Measurements from ENCODE around the gene PCDHGB5. TPM values are rescaled to one million over a fixed set of nuclear protein-coding genes. Genes with fewer than 3 reads are reported as not detected.
A peak's percentile ranks its signal among the peaks of the same experiment; 100 is the strongest.
"Not testable (repeated sequence)": the region's sequence is repeated elsewhere in the genome, so short reads cannot be mapped to it uniquely, and the experiment has no call there.

PCDHGB5 gene
- polyA plus RNA-seq, 1 of the 3 experiments (the other 2 are of a cell fraction), result 0.15 TPM

GRCh38 chr5:141375444-141376155 is 22.1 kb upstream of the PCDHGB5 start:
- H3K79me2 ChIP-seq (ENCODE audit: insufficient read depth); POLR2A ChIA-PET; H3K4me1 ChIP-seq (ENCODE audit: control insufficient read depth in 1 of 2, insufficient read depth in 2 of 2, low read depth in 1 of 2, low read length in 1 of 2); H3K9me3 ChIP-seq; H3K27me3 ChIP-seq (ENCODE audit: insufficient read depth); H3K4me3 ChIP-seq (ENCODE audit: low read depth in 2 of 2, low read length in 1 of 2); H4K20me1 ChIP-seq (ENCODE audit: insufficient read depth); H3K27ac ChIP-seq (ENCODE audit: low read depth in 2 of 2, low read length in 1 of 2); H2AFZ ChIP-seq (ENCODE audit: low read depth); H3K9ac ChIP-seq; DNase-seq; H3K9me2 ChIP-seq; H3K4me2 ChIP-seq; H3F3A ChIP-seq (replicated peaks; ENCODE audit: insufficient read depth): not testable (repeated sequence)
- peaks cover 0 to 14% of the 10 kb centered on the region in 2 experiments for H3K36me3 ChIP-seq (replicated peaks in 1 of 2; ENCODE audit: control insufficient read depth in 1 of 2, insufficient read depth in 2 of 2, low read length in 1 of 2)
- TF ChIP-seq CTCF (IDR thresholded peaks at IDR 0.05), result 0 out of 2 replicates have a peak, but pooled peaks have one; percentile 7
- CTCF ChIA-PET, result interaction anchor here (1.5 to 1.8 kb wide), 3 partner anchors 152 to 192 kb away, joined by 3 to 8 read pairs (median 6); partner anchors contain the start of gene PCDHB14
- WGBS (ENCODE audit: low lambda C conversion rate), result 72% methylated on average over 9 of the region's 48 CpGs

- H2AFZ ChIP-seq (ENCODE audit: low read depth), result peak within 1 kb of the TSS; percentile 76
- POLR2A ChIA-PET, result interaction anchor here (1.2 to 1.5 kb wide), 3 partner anchors 62 to 178 kb away, joined by 3 to 6 read pairs (median 4); partner anchors contain the start of gene TAF7
- peak; percentile 70 for DNase-seq
- CTCF ChIA-PET, result interaction anchor here (1.0 to 2.2 kb wide), 14 partner anchors 11 to 261 kb away, joined by 3 to 16 read pairs (median 4); partner anchors contain the start of genes PCDHB14 and PCDHB4
- peak within 1 kb of the TSS; percentile 55 to 83 for H3K27ac ChIP-seq (ENCODE audit: low read depth in 2 of 2, low read length in 1 of 2)
- no peaks in the 10 kb centered on the region for H3K27me3 ChIP-seq (ENCODE audit: insufficient read depth)
- peak within 1 kb of the TSS; percentile 58 for H3K4me2 ChIP-seq
- peak within 1 kb of the TSS; percentile 53 to 62 for H3K4me3 ChIP-seq (ENCODE audit: low read depth in 2 of 2, low read length in 1 of 2)
- H3K9me3 ChIP-seq, result no peaks in the 10 kb centered on the region
- TF ChIP-seq YY1 (IDR thresholded peaks at IDR 0.05; ENCODE audit: low read depth) (peak; percentile 63; the same call in 1 of the 2 replicates), TEAD4 (IDR thresholded peaks at IDR 0.05; ENCODE audit: borderline replicate concordance, insufficient read depth) (no peak), SMC3 (IDR thresholded peaks at IDR 0.05; ENCODE audit: low read depth, low read length) (peak; percentile 60), RAD21 (IDR thresholded peaks at IDR 0.05; ENCODE audit: low read length) (peak; percentile 83), CHD2 (IDR thresholded peaks at IDR 0.05; ENCODE audit: low read length, partially characterized antibody) (no peak), RFX5 (IDR thresholded peaks at IDR 0.05; ENCODE audit: low read length) (no peak), TCF12 (IDR thresholded peaks at IDR 0.05) (no peak), CTCF (IDR thresholded peaks at IDR 0.05) (peak; percentile 65), FOXJ3 (CRISPR knock-in tag; IDR thresholded peaks at IDR 0.05) (no peak), NFIC (IDR thresholded peaks at IDR 0.05; ENCODE audit: borderline replicate concordance) (no peak), GABPA (IDR thresholded peaks at IDR 0.05; ENCODE audit: low read depth) (no peak), REST (IDR thresholded peaks at IDR 0.05; ENCODE audit: low read depth, low read length) (no peak), SIN3A (IDR thresholded peaks at IDR 0.05; ENCODE audit: borderline replicate concordance, low read depth, low read length) (no peak)
- H3F3A ChIP-seq (replicated peaks; ENCODE audit: insufficient read depth), result no peaks in the 10 kb centered on the region
- H3K36me3 ChIP-seq (replicated peaks in 1 of 2; ENCODE audit: control insufficient read depth in 1 of 2, insufficient read depth in 2 of 2, low read length in 1 of 2), result peaks cover 0 to 4% of the 10 kb centered on the region in 2 experiments
- H3K4me1 ChIP-seq (ENCODE audit: control insufficient read depth in 1 of 2, insufficient read depth in 2 of 2, low read depth in 1 of 2, low read length in 1 of 2), result no peaks in the 10 kb centered on the region; a peak in 1 of 4 replicates
- H3K79me2 ChIP-seq (ENCODE audit: insufficient read depth), result 0 out of 2 replicates have a peak, but pooled peaks cover 5% of the 10 kb centered on the region
- peak within 1 kb of the TSS; percentile 74 for H3K9ac ChIP-seq
- H4K20me1 ChIP-seq (ENCODE audit: insufficient read depth), result no peaks in the 10 kb centered on the region
- no peaks in the 10 kb centered on the region for H3K9me2 ChIP-seq
- 30% methylated on average over 36 of the region's 37 CpGs for WGBS (ENCODE audit: low lambda C conversion rate)
Observed at GRCh38 chr5:141382469-141383294, 15.1 kb upstream of the PCDHGB5 start, which contains the start of gene PCDHGA7. TSS of gene PCDHGA7 (plus strand) at chr5:141382742. CDS start at chr5:141382900, 158 bp downstream.

Measured in SK-N-SH (cell line).